Endometrium (tissue), 2 donors: ENCODE data around the gene TRPC6.
"Not testable (repeated sequence)": the region's sequence is repeated elsewhere in the genome, so short reads cannot be mapped to it uniquely, and the experiment has no call there.

Source experiments
- FAIRE-seq: peaks from 2 replicates; lab custom pipeline; 2012; peaks lifted over from hg19 to GRCh38; lab: Jason Lieb, UNC
- donor health status: control.
- donor health status: control.

TRPC6 gene

GRCh38 chr11:101448881-101449442, 134.8 kb downstream of the TRPC6 start:
- no peak for FAIRE-seq

GRCh38 chr11:101446726-101447125, 137.1 kb downstream of the TRPC6 start:
- FAIRE-seq = no peak

- FAIRE-seq = no peak
Observed at GRCh38 chr11:101446238-101446637, 137.6 kb downstream of the TRPC6 start.

- no peak for FAIRE-seq
Observed at GRCh38 chr11:101445761-101446160, 138.0 kb downstream of the TRPC6 start.

- FAIRE-seq = no peak
Observed at GRCh38 chr11:101444851-101445250, 139.0 kb downstream of the TRPC6 start.

- FAIRE-seq = no peak
Observed at GRCh38 chr11:101444164-101444563, 139.6 kb downstream of the TRPC6 start.

- peak; percentile 18 for FAIRE-seq
Observed at GRCh38 chr11:101442936-101443521, 140.8 kb downstream of the TRPC6 start.

GRCh38 chr11:101442171-101442570, 141.6 kb downstream of the TRPC6 start:
- FAIRE-seq = no peak

GRCh38 chr11:101441747-101442146, 142.1 kb downstream of the TRPC6 start:
- no peak for FAIRE-seq

- no peak for FAIRE-seq
Observed at GRCh38 chr11:101439488-101439887, 144.3 kb downstream of the TRPC6 start.

GRCh38 chr11:101438708-101439107, 145.1 kb downstream of the TRPC6 start:
- FAIRE-seq = not testable (repeated sequence)

- no peak for FAIRE-seq
Observed at GRCh38 chr11:101438126-101438525, 145.7 kb downstream of the TRPC6 start.

- FAIRE-seq = peak; percentile 45
Observed at GRCh38 chr11:101436511-101437142, 147.2 kb downstream of the TRPC6 start.

GRCh38 chr11:101435408-101435973, 148.3 kb downstream of the TRPC6 start:
- FAIRE-seq = no peak

- no peak for FAIRE-seq
Observed at GRCh38 chr11:101434026-101434643, 149.7 kb downstream of the TRPC6 start.

- FAIRE-seq = peak; percentile 89
Observed at GRCh38 chr11:101433151-101433550, 150.7 kb downstream of the TRPC6 start.

- FAIRE-seq = peak; percentile 21
Observed at GRCh38 chr11:101429703-101430540, 153.9 kb downstream of the TRPC6 start.

- no peak for FAIRE-seq
Observed at GRCh38 chr11:101428918-101429317, 154.9 kb downstream of the TRPC6 start.

GRCh38 chr11:101407324-101407723, 176.5 kb downstream of the TRPC6 start:
- FAIRE-seq = peak; percentile 98
